WTC11 (cell line): ENCODE results near the gene NELFA. TPM values are rescaled to one million over a fixed set of nuclear protein-coding genes. Genes with fewer than 3 reads are reported as not detected.

ENCODE experiments used
- ATAC-seq: fragments of 200-7000 bp; cut with Tn5 transposase; 2 replicates; pipeline ENCODE4 v1.10.0; 2021; ENCODE audit warnings: mild to moderate bottlenecking, moderate library complexity
- CTCF ChIA-PET: fragments of 300-600 bp; sonication (Branson Sonifier 250); formaldehyde crosslinking; loops from one replicate; lab custom pipeline; 2021; ENCODE audit warnings: antibody characterized with exemption; lab: Charles Lee
- POLR2A ChIA-PET: fragments of 350-600 bp; sonication (Branson Sonifier 250); formaldehyde crosslinking; loops from one replicate; lab custom pipeline; 2021; ENCODE audit warnings: antibody characterized with exemption; lab: Charles Lee
- DNase-seq: peaks from one replicate; pipeline ENCODE4 v3.0.0; 2021; ENCODE audit warnings: low spot score
- H3K27ac Mint-ChIP-seq: 2 replicates; pipeline ENCODE4 v1.8.0; 2021; ENCODE audit warnings: mixed read lengths
- H3K27me3 Mint-ChIP-seq: 2 replicates; pipeline ENCODE4 v1.8.0; 2021; ENCODE audit warnings: low read depth, mild to moderate bottlenecking, moderate library complexity, mixed read lengths
- H3K36me3 Mint-ChIP-seq: 2 replicates; pipeline ENCODE4 v1.8.0; 2021; ENCODE audit warnings: mixed read lengths
- H3K4me1 Mint-ChIP-seq: 2 replicates; pipeline ENCODE4 v1.8.0; 2022; ENCODE audit warnings: mixed read lengths
- H3K4me3 Mint-ChIP-seq: 2 replicates; pipeline ENCODE4 v1.8.0; 2021; ENCODE audit warnings: mild to moderate bottlenecking, moderate library complexity, mixed read lengths
- H3K9me3 Mint-ChIP-seq: 2 replicates; pipeline ENCODE4 v1.8.0; 2021; ENCODE audit warnings: mixed read lengths
- CREM ChIP-seq: sonication (generic); formaldehyde crosslinking; IDR thresholded peaks from 2 replicates; pipeline ENCODE4 v1.8.1; 2022; ENCODE audit warnings: mild to moderate bottlenecking, missing genetic modification reagents, moderate library complexity
- ETV6 ChIP-seq: sonication (generic); formaldehyde crosslinking; IDR thresholded peaks from 2 replicates; pipeline ENCODE4 v1.8.1; 2022; ENCODE audit warnings: mild to moderate bottlenecking, missing genetic modification reagents
- FOXP1 ChIP-seq: sonication (generic); formaldehyde crosslinking; IDR thresholded peaks from 2 replicates; pipeline ENCODE4 v1.8.0; 2022; ENCODE audit warnings: missing genetic modification reagents, mild to moderate bottlenecking, moderate library complexity, borderline replicate concordance
- OVOL2 ChIP-seq: fragments of 250-450 bp; sonication (Bioruptor Pico); IDR thresholded peaks from 2 replicates; pipeline ENCODE4 v1.9.0; 2021; ENCODE audit warnings: mild to moderate bottlenecking, borderline replicate concordance
- PRRX2 ChIP-seq: fragments of 250-450 bp; sonication (Bioruptor Pico); IDR thresholded peaks from 2 replicates; pipeline ENCODE4 v1.8.0; 2021; ENCODE audit warnings: mild to moderate bottlenecking
- total RNA-seq: library from RNA; stranded (reverse); gene quantifications from 3 replicates; pipeline ENCODE4 v1.2.3, GENCODE V29; 2021
- TF ChIP-seq, protein P1 (sequence below): sonication (generic); formaldehyde crosslinking; IDR thresholded peaks from 2 replicates; pipeline ENCODE4 v1.8.0; 2023; ENCODE audit warnings: missing genetic modification reagents, mild to moderate bottlenecking, borderline replicate concordance
- TF ChIP-seq, protein P2 (sequence below): sonication (generic); formaldehyde crosslinking; IDR thresholded peaks from 2 replicates; pipeline ENCODE4 v1.8.1; 2022; ENCODE audit warnings: low read depth, mild to moderate bottlenecking, moderate library complexity, missing genetic modification reagents, borderline replicate concordance
- TF ChIP-seq, protein P3 (sequence below): sonication (generic); formaldehyde crosslinking; IDR thresholded peaks from 2 replicates; pipeline ENCODE4 v1.8.1; 2023; ENCODE audit warnings: mild to moderate bottlenecking, moderate library complexity, missing genetic modification reagents
- TF ChIP-seq, protein P4 (sequence below): sonication (generic); formaldehyde crosslinking; IDR thresholded peaks from 2 replicates; pipeline ENCODE4 v1.8.1; 2023; ENCODE audit warnings: mild to moderate bottlenecking, missing genetic modification reagents
- TF ChIP-seq, protein P5 (sequence below): sonication (generic); formaldehyde crosslinking; IDR thresholded peaks from 2 replicates; pipeline ENCODE4 v1.8.0; 2022; ENCODE audit warnings: mild to moderate bottlenecking, missing genetic modification reagents
- TF ChIP-seq, protein P6 (sequence below): sonication (generic); formaldehyde crosslinking; IDR thresholded peaks from 2 replicates; pipeline ENCODE4 v1.8.1; 2023; ENCODE audit warnings: mild to moderate bottlenecking, missing genetic modification reagents, borderline replicate concordance

The NELFA gene
- total RNA-seq, 1 experiment from 2014 or later, result 72.6 TPM

DNA sequence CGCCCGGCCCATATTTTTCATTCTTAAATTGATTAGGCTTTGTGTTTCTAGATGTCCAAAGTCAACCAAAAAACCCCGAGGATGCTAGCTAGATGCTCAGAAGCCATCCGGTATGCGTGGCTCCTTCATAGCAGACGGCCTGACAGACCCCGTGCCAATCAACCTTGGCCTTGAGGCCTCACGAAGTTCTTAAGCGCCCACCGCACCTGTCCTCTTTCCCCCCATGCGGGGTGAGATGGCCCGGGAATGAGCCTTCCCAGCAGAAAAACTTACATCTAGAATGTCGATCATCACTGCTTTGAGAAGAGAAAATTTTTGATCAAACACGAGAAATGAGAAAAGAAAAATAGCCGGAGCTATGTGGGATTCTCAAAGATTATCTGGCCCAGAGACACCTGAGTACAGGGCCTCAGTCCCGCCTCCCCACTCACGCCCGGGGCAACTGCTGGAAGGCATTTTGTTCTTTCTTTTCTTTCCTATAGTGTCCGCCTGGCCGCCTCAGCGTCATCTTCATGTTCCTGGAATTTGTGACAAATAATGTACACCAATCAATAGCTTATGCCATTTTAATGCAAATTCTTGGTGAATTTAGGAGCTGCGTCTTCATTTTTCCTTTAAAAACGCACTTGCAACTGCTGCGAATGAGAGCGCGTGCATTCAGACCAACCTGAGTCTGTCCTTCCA, 48.8 kb upstream of the NELFA start (continued):
- TF ChIP-seq, protein P1, sequence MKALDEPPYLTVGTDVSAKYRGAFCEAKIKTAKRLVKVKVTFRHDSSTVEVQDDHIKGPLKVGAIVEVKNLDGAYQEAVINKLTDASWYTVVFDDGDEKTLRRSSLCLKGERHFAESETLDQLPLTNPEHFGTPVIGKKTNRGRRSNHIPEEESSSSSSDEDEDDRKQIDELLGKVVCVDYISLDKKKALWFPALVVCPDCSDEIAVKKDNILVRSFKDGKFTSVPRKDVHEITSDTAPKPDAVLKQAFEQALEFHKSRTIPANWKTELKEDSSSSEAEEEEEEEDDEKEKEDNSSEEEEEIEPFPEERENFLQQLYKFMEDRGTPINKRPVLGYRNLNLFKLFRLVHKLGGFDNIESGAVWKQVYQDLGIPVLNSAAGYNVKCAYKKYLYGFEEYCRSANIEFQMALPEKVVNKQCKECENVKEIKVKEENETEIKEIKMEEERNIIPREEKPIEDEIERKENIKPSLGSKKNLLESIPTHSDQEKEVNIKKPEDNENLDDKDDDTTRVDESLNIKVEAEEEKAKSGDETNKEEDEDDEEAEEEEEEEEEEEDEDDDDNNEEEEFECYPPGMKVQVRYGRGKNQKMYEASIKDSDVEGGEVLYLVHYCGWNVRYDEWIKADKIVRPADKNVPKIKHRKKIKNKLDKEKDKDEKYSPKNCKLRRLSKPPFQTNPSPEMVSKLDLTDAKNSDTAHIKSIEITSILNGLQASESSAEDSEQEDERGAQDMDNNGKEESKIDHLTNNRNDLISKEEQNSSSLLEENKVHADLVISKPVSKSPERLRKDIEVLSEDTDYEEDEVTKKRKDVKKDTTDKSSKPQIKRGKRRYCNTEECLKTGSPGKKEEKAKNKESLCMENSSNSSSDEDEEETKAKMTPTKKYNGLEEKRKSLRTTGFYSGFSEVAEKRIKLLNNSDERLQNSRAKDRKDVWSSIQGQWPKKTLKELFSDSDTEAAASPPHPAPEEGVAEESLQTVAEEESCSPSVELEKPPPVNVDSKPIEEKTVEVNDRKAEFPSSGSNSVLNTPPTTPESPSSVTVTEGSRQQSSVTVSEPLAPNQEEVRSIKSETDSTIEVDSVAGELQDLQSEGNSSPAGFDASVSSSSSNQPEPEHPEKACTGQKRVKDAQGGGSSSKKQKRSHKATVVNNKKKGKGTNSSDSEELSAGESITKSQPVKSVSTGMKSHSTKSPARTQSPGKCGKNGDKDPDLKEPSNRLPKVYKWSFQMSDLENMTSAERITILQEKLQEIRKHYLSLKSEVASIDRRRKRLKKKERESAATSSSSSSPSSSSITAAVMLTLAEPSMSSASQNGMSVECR, result no peak
- TF ChIP-seq, protein P2, sequence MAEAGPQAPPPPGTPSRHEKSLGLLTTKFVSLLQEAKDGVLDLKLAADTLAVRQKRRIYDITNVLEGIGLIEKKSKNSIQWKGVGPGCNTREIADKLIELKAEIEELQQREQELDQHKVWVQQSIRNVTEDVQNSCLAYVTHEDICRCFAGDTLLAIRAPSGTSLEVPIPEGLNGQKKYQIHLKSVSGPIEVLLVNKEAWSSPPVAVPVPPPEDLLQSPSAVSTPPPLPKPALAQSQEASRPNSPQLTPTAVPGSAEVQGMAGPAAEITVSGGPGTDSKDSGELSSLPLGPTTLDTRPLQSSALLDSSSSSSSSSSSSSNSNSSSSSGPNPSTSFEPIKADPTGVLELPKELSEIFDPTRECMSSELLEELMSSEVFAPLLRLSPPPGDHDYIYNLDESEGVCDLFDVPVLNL (CRISPR knock-in tag), result no peak
- no peak for TF ChIP-seq PRRX2
- TF ChIP-seq, protein P3, sequence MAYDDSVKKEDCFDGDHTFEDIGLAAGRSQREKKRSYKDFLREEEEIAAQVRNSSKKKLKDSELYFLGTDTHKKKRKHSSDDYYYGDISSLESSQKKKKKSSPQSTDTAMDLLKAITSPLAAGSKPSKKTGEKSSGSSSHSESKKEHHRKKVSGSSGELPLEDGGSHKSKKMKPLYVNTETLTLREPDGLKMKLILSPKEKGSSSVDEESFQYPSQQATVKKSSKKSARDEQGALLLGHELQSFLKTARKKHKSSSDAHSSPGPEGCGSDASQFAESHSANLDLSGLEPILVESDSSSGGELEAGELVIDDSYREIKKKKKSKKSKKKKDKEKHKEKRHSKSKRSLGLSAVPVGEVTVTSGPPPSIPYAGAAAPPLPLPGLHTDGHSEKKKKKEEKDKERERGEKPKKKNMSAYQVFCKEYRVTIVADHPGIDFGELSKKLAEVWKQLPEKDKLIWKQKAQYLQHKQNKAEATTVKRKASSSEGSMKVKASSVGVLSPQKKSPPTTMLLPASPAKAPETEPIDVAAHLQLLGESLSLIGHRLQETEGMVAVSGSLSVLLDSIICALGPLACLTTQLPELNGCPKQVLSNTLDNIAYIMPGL (CRISPR knock-in tag), result no peak
- no peak for TF ChIP-seq ETV6 (CRISPR knock-in tag)
- TF ChIP-seq, protein P4, sequence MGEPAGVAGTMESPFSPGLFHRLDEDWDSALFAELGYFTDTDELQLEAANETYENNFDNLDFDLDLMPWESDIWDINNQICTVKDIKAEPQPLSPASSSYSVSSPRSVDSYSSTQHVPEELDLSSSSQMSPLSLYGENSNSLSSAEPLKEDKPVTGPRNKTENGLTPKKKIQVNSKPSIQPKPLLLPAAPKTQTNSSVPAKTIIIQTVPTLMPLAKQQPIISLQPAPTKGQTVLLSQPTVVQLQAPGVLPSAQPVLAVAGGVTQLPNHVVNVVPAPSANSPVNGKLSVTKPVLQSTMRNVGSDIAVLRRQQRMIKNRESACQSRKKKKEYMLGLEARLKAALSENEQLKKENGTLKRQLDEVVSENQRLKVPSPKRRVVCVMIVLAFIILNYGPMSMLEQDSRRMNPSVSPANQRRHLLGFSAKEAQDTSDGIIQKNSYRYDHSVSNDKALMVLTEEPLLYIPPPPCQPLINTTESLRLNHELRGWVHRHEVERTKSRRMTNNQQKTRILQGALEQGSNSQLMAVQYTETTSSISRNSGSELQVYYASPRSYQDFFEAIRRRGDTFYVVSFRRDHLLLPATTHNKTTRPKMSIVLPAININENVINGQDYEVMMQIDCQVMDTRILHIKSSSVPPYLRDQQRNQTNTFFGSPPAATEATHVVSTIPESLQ (CRISPR knock-in tag), result no peak

DNA sequence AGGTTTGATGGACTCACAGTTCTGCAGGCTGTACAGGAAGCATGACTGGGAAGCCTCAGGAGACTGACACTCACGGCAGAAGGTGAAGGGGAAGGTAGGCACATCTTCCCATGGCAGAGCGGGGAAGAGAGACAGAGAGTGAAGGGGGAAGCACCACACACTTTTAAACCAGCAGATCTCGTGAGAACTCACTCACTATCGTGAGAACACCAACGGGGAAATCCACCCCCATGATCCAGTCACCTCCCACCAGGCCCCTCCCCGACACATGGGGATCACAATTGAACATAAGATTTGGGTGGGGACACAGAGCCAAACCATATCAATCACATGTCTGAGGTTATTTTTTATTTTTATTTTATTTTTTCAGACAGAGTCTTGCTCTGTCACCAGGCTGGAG, 45.4 kb upstream of the NELFA start:
- no peak overlapping the region for H3K27ac Mint-ChIP-seq
- TF ChIP-seq, protein P5, sequence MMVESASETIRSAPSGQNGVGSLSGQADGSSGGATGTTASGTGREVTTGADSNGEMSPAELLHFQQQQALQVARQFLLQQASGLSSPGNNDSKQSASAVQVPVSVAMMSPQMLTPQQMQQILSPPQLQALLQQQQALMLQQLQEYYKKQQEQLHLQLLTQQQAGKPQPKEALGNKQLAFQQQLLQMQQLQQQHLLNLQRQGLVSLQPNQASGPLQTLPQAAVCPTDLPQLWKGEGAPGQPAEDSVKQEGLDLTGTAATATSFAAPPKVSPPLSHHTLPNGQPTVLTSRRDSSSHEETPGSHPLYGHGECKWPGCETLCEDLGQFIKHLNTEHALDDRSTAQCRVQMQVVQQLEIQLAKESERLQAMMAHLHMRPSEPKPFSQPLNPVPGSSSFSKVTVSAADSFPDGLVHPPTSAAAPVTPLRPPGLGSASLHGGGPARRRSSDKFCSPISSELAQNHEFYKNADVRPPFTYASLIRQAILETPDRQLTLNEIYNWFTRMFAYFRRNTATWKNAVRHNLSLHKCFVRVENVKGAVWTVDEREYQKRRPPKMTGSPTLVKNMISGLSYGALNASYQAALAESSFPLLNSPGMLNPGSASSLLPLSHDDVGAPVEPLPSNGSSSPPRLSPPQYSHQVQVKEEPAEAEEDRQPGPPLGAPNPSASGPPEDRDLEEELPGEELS, result no peak
- TF ChIP-seq, protein P2 (CRISPR knock-in tag), result no peak
- TF ChIP-seq, protein P6, sequence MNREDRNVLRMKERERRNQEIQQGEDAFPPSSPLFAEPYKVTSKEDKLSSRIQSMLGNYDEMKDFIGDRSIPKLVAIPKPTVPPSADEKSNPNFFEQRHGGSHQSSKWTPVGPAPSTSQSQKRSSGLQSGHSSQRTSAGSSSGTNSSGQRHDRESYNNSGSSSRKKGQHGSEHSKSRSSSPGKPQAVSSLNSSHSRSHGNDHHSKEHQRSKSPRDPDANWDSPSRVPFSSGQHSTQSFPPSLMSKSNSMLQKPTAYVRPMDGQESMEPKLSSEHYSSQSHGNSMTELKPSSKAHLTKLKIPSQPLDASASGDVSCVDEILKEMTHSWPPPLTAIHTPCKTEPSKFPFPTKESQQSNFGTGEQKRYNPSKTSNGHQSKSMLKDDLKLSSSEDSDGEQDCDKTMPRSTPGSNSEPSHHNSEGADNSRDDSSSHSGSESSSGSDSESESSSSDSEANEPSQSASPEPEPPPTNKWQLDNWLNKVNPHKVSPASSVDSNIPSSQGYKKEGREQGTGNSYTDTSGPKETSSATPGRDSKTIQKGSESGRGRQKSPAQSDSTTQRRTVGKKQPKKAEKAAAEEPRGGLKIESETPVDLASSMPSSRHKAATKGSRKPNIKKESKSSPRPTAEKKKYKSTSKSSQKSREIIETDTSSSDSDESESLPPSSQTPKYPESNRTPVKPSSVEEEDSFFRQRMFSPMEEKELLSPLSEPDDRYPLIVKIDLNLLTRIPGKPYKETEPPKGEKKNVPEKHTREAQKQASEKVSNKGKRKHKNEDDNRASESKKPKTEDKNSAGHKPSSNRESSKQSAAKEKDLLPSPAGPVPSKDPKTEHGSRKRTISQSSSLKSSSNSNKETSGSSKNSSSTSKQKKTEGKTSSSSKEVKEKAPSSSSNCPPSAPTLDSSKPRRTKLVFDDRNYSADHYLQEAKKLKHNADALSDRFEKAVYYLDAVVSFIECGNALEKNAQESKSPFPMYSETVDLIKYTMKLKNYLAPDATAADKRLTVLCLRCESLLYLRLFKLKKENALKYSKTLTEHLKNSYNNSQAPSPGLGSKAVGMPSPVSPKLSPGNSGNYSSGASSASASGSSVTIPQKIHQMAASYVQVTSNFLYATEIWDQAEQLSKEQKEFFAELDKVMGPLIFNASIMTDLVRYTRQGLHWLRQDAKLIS (CRISPR knock-in tag), result no peak
- no peak for TF ChIP-seq OVOL2 (CRISPR knock-in tag)
- TF ChIP-seq FOXP1 (CRISPR knock-in tag), result no peak
- TF ChIP-seq CREM (CRISPR knock-in tag), result no peak
- CTCF ChIA-PET, result no interaction called here
- no peaks in the 10 kb centered on the region for H3K9me3 Mint-ChIP-seq
- ATAC-seq (no peak), DNase-seq (no peak)
- peaks cover 41% of the 10 kb centered on the region for H3K27me3 Mint-ChIP-seq
- H3K4me3 Mint-ChIP-seq, result no peak overlapping the region
- H3K36me3 Mint-ChIP-seq, result no peaks in the 10 kb centered on the region
- POLR2A ChIA-PET, result no interaction called here
- peaks cover 16% of the 10 kb centered on the region for H3K4me1 Mint-ChIP-seq
